Lung (tissue), 12 donors: Measurements from ENCODE around the gene USP47. TPM values are rescaled to one million over a fixed set of nuclear protein-coding genes. Genes with fewer than 3 reads are reported as not detected.

Experiments
- ATAC-seq: fragments of 200-7000 bp; cut with Tn5 transposase; one replicate; pipeline ENCODE4 v1.9.1; 2020; ENCODE audit warnings: moderate number of reproducible peaks; ENCODE audit not compliant: insufficient read depth, low FRiP score
- DNase-seq, 3 donors: peaks; one replicate each; pipeline ENCODE4 v3.0.0-alpha.2; 2013 to 2017
- H3K27ac ChIP-seq, 2 donors: one replicate each; pipeline ENCODE4 v1.5.1; 2013; ENCODE audit warnings: mild to moderate bottlenecking in 2 of 2, moderate library complexity in 2 of 2, control low read depth in 1 of 2, inconsistent platforms in 1 of 2, low read depth in 1 of 2, low read length in 1 of 2
- H3K27me3 ChIP-seq, 3 donors: one replicate each; pipeline ENCODE4 v1.5.1; 2013; ENCODE audit warnings: low read length in 2 of 3; ENCODE audit not compliant: control insufficient read depth in 3 of 3, insufficient read depth in 3 of 3
- H3K36me3 ChIP-seq, 4 donors: one replicate each; pipeline ENCODE4 v1.5.1; 2013; ENCODE audit warnings: low read length in 4 of 4, mild to moderate bottlenecking in 1 of 4, moderate library complexity in 1 of 4; ENCODE audit not compliant: control insufficient read depth in 4 of 4, insufficient read depth in 4 of 4
- H3K4me1 ChIP-seq, 5 donors: one replicate each; pipeline ENCODE4 v1.5.1; 2013; ENCODE audit warnings: low read length in 5 of 5, mild to moderate bottlenecking in 2 of 5, moderate library complexity in 1 of 5; ENCODE audit not compliant: control insufficient read depth in 5 of 5, insufficient read depth in 5 of 5
- H3K4me3 ChIP-seq: one replicate; pipeline ENCODE4 v1.5.1; 2013; ENCODE audit warnings: mild to moderate bottlenecking, control low read depth, moderate library complexity
- H3K9ac ChIP-seq, 2 donors: one replicate each; pipeline ENCODE4 v1.5.1; 2013; ENCODE audit warnings: low read length in 2 of 2, control low read depth in 1 of 2; ENCODE audit not compliant: insufficient read depth in 1 of 2
- H3K9me3 ChIP-seq, 4 donors: one replicate each; pipeline ENCODE4 v1.5.1; 2013; ENCODE audit warnings: low read length in 3 of 4, mild to moderate bottlenecking in 1 of 4, moderate library complexity in 1 of 4; ENCODE audit not compliant: control insufficient read depth in 4 of 4, insufficient read depth in 3 of 4
- WGBS, 2 donors: extraction: QIAGEN DNeasy Blood & Tissue Kit; methylation state at CpG; one replicate each; pipeline ENCODE4 v1.1.7; 2013; 5-methylcytosine and 5-hydroxymethylcytosine counted together
- polyA plus RNA-seq, 2 donors: library from polyadenylated mRNA; stranded (reverse); fragments of 200-250 nt; gene quantifications; one replicate each; pipeline ENCODE4 v1.2.1, GENCODE V29; 2013
- total RNA-seq, 2 donors: library from RNA; depleted of rRNA in 1 of 2; stranded (reverse); fragments of >200 nt in 1 of 2; gene quantifications; one replicate each; pipeline ENCODE4 v1.2.1, GENCODE V29; 2014 to 2021
- TF ChIP-seq, protein P1 (sequence below): IDR thresholded peaks from 2 replicates; pipeline ENCODE4 v1.5.1; 2012; ENCODE audit warnings: mild to moderate bottlenecking; ENCODE audit errors: control extremely low read depth, extremely low read depth
- donor health status: control.
- donor health status: control.
- donor health status: Bipolar disorder and iron deficiency.
- donor health status: healthy.
- donor health status: DM: yes; HTN: yes; CAD: no.

Gene USP47
- total and polyA plus RNA-seq, 4 donors = 20.4 to 183 (median 31.9) TPM

DNA sequence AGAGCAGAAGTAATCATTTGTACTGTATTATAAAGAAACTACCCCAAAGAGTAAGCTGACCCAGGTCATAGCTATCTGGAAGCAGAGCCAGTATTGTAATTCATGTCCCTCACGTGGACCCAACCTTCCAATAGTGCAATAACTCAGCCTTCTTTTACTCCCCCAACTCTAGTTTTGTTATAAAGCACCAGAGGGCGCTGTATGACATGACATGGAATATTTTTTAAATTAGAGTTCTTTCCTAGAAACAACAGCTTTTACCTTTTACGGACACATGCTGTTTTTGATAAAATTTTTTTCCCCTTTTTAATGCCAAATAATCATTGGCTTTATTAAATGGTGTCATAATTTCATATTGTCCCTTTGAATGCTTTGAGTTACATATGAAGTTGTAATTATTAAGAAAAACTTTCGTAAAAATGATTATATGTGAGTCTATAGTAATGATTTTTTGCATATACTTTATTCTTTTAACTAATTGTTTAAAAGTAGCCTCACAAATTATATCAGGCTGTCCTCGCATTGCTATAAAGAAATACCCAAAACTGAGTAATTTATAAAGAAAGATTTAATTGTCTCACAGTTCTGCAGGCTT lies 89.8 kb downstream of the USP47 start:
- TF ChIP-seq, protein P1, sequence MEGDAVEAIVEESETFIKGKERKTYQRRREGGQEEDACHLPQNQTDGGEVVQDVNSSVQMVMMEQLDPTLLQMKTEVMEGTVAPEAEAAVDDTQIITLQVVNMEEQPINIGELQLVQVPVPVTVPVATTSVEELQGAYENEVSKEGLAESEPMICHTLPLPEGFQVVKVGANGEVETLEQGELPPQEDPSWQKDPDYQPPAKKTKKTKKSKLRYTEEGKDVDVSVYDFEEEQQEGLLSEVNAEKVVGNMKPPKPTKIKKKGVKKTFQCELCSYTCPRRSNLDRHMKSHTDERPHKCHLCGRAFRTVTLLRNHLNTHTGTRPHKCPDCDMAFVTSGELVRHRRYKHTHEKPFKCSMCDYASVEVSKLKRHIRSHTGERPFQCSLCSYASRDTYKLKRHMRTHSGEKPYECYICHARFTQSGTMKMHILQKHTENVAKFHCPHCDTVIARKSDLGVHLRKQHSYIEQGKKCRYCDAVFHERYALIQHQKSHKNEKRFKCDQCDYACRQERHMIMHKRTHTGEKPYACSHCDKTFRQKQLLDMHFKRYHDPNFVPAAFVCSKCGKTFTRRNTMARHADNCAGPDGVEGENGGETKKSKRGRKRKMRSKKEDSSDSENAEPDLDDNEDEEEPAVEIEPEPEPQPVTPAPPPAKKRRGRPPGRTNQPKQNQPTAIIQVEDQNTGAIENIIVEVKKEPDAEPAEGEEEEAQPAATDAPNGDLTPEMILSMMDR = peak; percentile 30
- peaks cover 0 to 10% (median 0%) of the 10 kb centered on the region in 5 donors for H3K4me1 ChIP-seq
- peak; percentile 53 for ATAC-seq
- H3K27me3 ChIP-seq = no peaks in the 10 kb centered on the region
- H3K36me3 ChIP-seq = peaks cover 1 to 36% (median 28%) of the 10 kb centered on the region in 4 donors
- 70 to 80% methylated on average over 5 of the region's 5 CpGs for WGBS, 2 donors
- DNase-seq = peak in 2 of 3 donors; percentile 76 to 83
- no peak overlapping the region for H3K27ac ChIP-seq
- H3K9me3 ChIP-seq = no peaks in the 10 kb centered on the region
- no peak overlapping the region for H3K4me3 ChIP-seq
- H3K9ac ChIP-seq = no peak overlapping the region

DNA sequence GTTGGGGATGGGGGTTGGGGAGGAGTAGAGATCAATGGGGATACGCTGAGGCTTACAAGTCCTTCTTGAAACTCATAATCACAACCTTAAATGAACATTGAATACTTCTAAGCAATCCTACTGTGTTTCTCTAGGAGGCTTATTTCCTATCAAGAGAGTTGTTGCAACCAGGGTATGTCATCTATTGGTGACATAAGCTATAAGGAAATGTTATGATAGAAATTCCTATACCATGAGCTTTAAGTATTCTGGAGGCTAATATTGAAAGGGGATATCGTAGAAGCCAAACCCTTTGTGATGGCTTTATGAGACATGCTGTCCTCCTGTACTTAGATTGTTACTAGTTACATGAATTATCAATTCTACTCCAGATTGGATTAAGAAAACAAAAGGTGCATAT lies 93.8 kb downstream of the USP47 start:
- Histone ChIP-seq H3K27me3 (no peaks in the 10 kb centered on the region), H3K4me1 (peaks cover 0 to 2% (median 0%) of the 10 kb centered on the region in 5 donors), H3K36me3 (peaks cover 6 to 33% (median 26%) of the 10 kb centered on the region in 4 donors), H3K27ac (no peak overlapping the region), H3K9ac (no peak overlapping the region), H3K9me3 (no peaks in the 10 kb centered on the region), H3K4me3 (no peak overlapping the region)
- TF ChIP-seq, protein P1 = no peak
- DNase-seq = no peak
- 94 to 99% methylated on average over 2 of the region's 2 CpGs for WGBS, 2 donors
- ATAC-seq = no peak

DNA sequence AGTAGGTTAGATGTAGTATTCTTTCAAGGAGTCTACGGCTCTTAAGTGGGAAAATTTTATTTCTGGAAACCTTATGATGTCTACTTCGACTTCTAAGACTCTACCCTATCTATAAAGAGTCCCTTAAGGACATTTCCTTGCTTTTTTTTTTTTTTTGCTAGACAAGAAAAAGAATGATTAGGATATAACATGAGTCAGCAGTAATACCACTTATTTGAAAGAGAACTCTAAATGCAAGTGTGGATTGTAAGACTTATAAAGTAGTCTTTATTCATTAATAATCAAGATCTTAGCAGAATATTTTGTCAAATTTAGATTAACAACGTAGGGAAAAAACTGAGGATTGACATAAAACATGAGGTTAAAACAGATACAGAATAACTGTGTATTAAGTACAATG lies 95.7 kb downstream of the USP47 start:
- H3K4me3 ChIP-seq = no peak overlapping the region
- TF ChIP-seq, protein P1 = no peak
- no peaks in the 10 kb centered on the region for H3K27me3 ChIP-seq
- H3K36me3 ChIP-seq = peaks cover 8 to 34% (median 27%) of the 10 kb centered on the region in 4 donors
- no peaks in the 10 kb centered on the region for H3K4me1 ChIP-seq
- no peaks in the 10 kb centered on the region for H3K9me3 ChIP-seq
- no peak overlapping the region for H3K27ac ChIP-seq
- ATAC-seq (no peak), DNase-seq (no peak)
- 74 to 80% methylated on average over 3 of the region's 3 CpGs for WGBS, 2 donors
- no peak overlapping the region for H3K9ac ChIP-seq

DNA sequence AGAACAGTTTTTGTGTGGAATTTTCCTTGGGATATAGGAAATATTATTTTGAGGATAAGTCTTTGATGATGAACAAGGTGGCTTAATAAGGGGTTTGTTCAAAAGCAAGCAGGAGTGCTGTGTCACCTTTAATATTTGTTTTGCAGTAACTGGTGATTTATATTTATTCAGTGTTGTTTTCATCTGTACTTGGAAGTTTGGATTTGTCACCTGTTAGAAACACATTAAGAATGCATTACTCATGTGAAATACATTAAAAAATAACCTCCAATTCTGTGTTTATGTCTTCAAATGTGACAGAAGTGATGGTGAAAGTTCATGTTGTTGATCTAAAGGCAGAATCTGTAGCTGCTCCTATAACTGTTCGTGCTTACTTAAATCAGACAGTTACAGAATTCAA lies 96.2 kb downstream of the USP47 start:
- 97 to 100% methylated on average over 1 of the region's 1 CpG for WGBS, 2 donors
- no peak for DNase-seq
- ATAC-seq = no peak
- Histone ChIP-seq H3K9ac (no peak overlapping the region), H3K4me3 (no peak overlapping the region), H3K9me3 (no peaks in the 10 kb centered on the region), H3K4me1 (no peaks in the 10 kb centered on the region), H3K36me3 (peaks cover 8 to 34% (median 29%) of the 10 kb centered on the region in 4 donors), H3K27ac (no peak overlapping the region), H3K27me3 (no peaks in the 10 kb centered on the region)
- TF ChIP-seq, protein P1 = no peak
